H54 (cell line): ENCODE results near the gene CDC42BPB.
"Not testable (repeated sequence)": the region's sequence is repeated elsewhere in the genome, so short reads cannot be mapped to it uniquely, and the experiment has no call there.

Source experiments
- DNase-seq: peaks from one replicate; pipeline ENCODE4 v3.0.0; 2011; ENCODE audit warnings: low spot score, mixed read lengths; ENCODE audit not compliant: insufficient read length
- FAIRE-seq: peaks from 3 replicates; lab custom pipeline; 2011; peaks lifted over from hg19 to GRCh38; lab: Jason Lieb, UNC
- POLR2A ChIP-seq: IDR thresholded peaks from 2 replicates; pipeline ENCODE4 v1.6.1; 2011; ENCODE audit warnings: low read depth, mild to moderate bottlenecking, low read length

Gene CDC42BPB

GRCh38 chr14:103057028-103057371 lies 349 bp downstream of the CDC42BPB start:
- peak; percentile 10; the same call in 1 of the 2 replicates for TF ChIP-seq POLR2A
- peak; percentile 45 for DNase-seq
- FAIRE-seq, result no peak

GRCh38 chr14:103056322-103057027 lies 874 bp downstream of the CDC42BPB start:
- FAIRE-seq, result no peak
- TF ChIP-seq POLR2A, result peak; percentile 46
- DNase-seq, result peak; percentile 75

- DNase-seq (no peak), FAIRE-seq (no peak)
- no peak for TF ChIP-seq POLR2A
Observed at GRCh38 chr14:103055695-103056094, 1.7 kb downstream of the CDC42BPB start.

- FAIRE-seq, result no peak
Observed at GRCh38 chr14:103052407-103052806, 4.9 kb downstream of the CDC42BPB start.

GRCh38 chr14:103050935-103051334 lies 6.4 kb downstream of the CDC42BPB start:
- no peak for TF ChIP-seq POLR2A
- no peak for DNase-seq
- no peak for FAIRE-seq

More at GRCh38 chr14:103052407-103052806, 4.9 kb downstream of the CDC42BPB start:
- no peak for DNase-seq
- no peak for TF ChIP-seq POLR2A

- DNase-seq, FAIRE-seq: not testable (repeated sequence)
Observed at GRCh38 chr14:103047453-103047852, 9.9 kb downstream of the CDC42BPB start.

GRCh38 chr14:103045371-103045869 lies 11.9 kb downstream of the CDC42BPB start:
- DNase-seq (no peak), FAIRE-seq (no peak)
- no peak for TF ChIP-seq POLR2A

- FAIRE-seq (no peak), DNase-seq (no peak)
- TF ChIP-seq POLR2A, result no peak
Observed at GRCh38 chr14:103043257-103044015, 13.9 kb downstream of the CDC42BPB start.

- TF ChIP-seq POLR2A, result no peak
- DNase-seq, result no peak
- no peak for FAIRE-seq
Observed at GRCh38 chr14:103041464-103041863, 15.9 kb downstream of the CDC42BPB start.

GRCh38 chr14:103033681-103034096 lies 23.7 kb downstream of the CDC42BPB start:
- no peak for DNase-seq
- FAIRE-seq, result no peak
- TF ChIP-seq POLR2A, result no peak

- no peak for FAIRE-seq
- TF ChIP-seq POLR2A, result no peak
- no peak for DNase-seq
Observed at GRCh38 chr14:103031956-103032355, 25.4 kb downstream of the CDC42BPB start.

- FAIRE-seq (no peak), DNase-seq (no peak)
- no peak for TF ChIP-seq POLR2A
Observed at GRCh38 chr14:103031566-103031911, 25.8 kb downstream of the CDC42BPB start.

- TF ChIP-seq POLR2A, result no peak
- DNase-seq (no peak), FAIRE-seq (no peak)
Observed at GRCh38 chr14:103030741-103031565, 26.4 kb downstream of the CDC42BPB start.

- no peak for DNase-seq
- no peak for TF ChIP-seq POLR2A
- FAIRE-seq, result no peak
Observed at GRCh38 chr14:103029936-103030335, 27.4 kb downstream of the CDC42BPB start.
